Measurements from ENCODE around the gene ANO4.

GRCh38 chr12:101097829-101098580, 303.4 kb downstream of the ANO4 start:
- peak in 1 of 4 experiments; percentile 6 for TF ChIP-seq CTCF (IDR thresholded peaks at IDR 0.05)
- TF ChIP-seq POLR2AphosphoS5 (IDR thresholded peaks at IDR 0.05) = peak; percentile 68

Measured in prostate gland (tissue), 2 donors.